ENCODE results near the gene YJEFN3.

Gene YJEFN3

GRCh38 chr19:19542507-19542906 lies 13.8 kb downstream of the YJEFN3 start:
- Histone ChIP-seq H3K27ac (ENCODE audit: low read depth, low read length) (no peak overlapping the region), H3K79me2 (ENCODE audit: insufficient read depth, low read length) (no peaks in the 10 kb centered on the region), H3K9ac (ENCODE audit: low read length) (no peak overlapping the region), H3K4me2 (ENCODE audit: low read depth, low read length, poor library complexity, severe bottlenecking) (no peak overlapping the region), H3K27me3 (ENCODE audit: low read length) (no peaks in the 10 kb centered on the region), H3K9me3 (ENCODE audit: insufficient read depth, low read length) (no peaks in the 10 kb centered on the region), H3F3A (ENCODE audit: insufficient read depth) (no peaks in the 10 kb centered on the region), H2AFZ (ENCODE audit: low read depth, low read length, severe bottlenecking) (no peak overlapping the region), H4K20me1 (ENCODE audit: low read depth, low read length) (no peaks in the 10 kb centered on the region), H3K9me2 (replicated peaks; ENCODE audit: insufficient read depth, low read length) (no peaks in the 10 kb centered on the region), H3K36me3 (ENCODE audit: low read length) (no peaks in the 10 kb centered on the region), H3K4me3 (ENCODE audit: insufficient read depth, low read length, poor library complexity, severe bottlenecking) (no peak overlapping the region)
- TF ChIP-seq EZH2phosphoT487 (conservative IDR thresholded peaks at IDR 0.05; ENCODE audit: low read length) (no peak), CTCF (IDR thresholded peaks at IDR 0.05; ENCODE audit: insufficient read depth, low read length, poor library complexity, severe bottlenecking) (no peak)

GRCh38 chr19:19543101-19543500 lies 14.4 kb downstream of the YJEFN3 start:
- no peaks in the 10 kb centered on the region for H3K27me3 ChIP-seq (ENCODE audit: low read length)
- H2AFZ ChIP-seq (ENCODE audit: low read depth, low read length, severe bottlenecking), result no peak overlapping the region
- no peaks in the 10 kb centered on the region for H3K9me3 ChIP-seq (ENCODE audit: insufficient read depth, low read length)
- H3K9me2 ChIP-seq (replicated peaks; ENCODE audit: insufficient read depth, low read length), result no peaks in the 10 kb centered on the region
- no peaks in the 10 kb centered on the region for H3F3A ChIP-seq (ENCODE audit: insufficient read depth)
- no peak overlapping the region for H3K9ac ChIP-seq (ENCODE audit: low read length)
- no peak overlapping the region for H3K27ac ChIP-seq (ENCODE audit: low read depth, low read length)
- no peaks in the 10 kb centered on the region for H4K20me1 ChIP-seq (ENCODE audit: low read depth, low read length)
- H3K4me2 ChIP-seq (ENCODE audit: low read depth, low read length, poor library complexity, severe bottlenecking), result no peak overlapping the region
- H3K36me3 ChIP-seq (ENCODE audit: low read length), result no peaks in the 10 kb centered on the region
- H3K4me3 ChIP-seq (ENCODE audit: insufficient read depth, low read length, poor library complexity, severe bottlenecking), result no peak overlapping the region
- TF ChIP-seq EZH2phosphoT487 (conservative IDR thresholded peaks at IDR 0.05; ENCODE audit: low read length) (no peak), CTCF (IDR thresholded peaks at IDR 0.05; ENCODE audit: insufficient read depth, low read length, poor library complexity, severe bottlenecking) (no peak)
- H3K79me2 ChIP-seq (ENCODE audit: insufficient read depth, low read length), result no peaks in the 10 kb centered on the region

GRCh38 chr19:19543640-19544039 lies 14.9 kb downstream of the YJEFN3 start:
- Histone ChIP-seq H4K20me1 (ENCODE audit: low read depth, low read length) (no peaks in the 10 kb centered on the region), H3K9me3 (ENCODE audit: insufficient read depth, low read length) (no peaks in the 10 kb centered on the region), H3K9me2 (replicated peaks; ENCODE audit: insufficient read depth, low read length) (no peaks in the 10 kb centered on the region), H3K4me3 (ENCODE audit: insufficient read depth, low read length, poor library complexity, severe bottlenecking) (no peak overlapping the region), H3K36me3 (ENCODE audit: low read length) (no peaks in the 10 kb centered on the region), H3K27me3 (ENCODE audit: low read length) (no peaks in the 10 kb centered on the region), H3K4me2 (ENCODE audit: low read depth, low read length, poor library complexity, severe bottlenecking) (no peak overlapping the region), H3K27ac (ENCODE audit: low read depth, low read length) (no peak overlapping the region), H3K79me2 (ENCODE audit: insufficient read depth, low read length) (no peaks in the 10 kb centered on the region), H3F3A (ENCODE audit: insufficient read depth) (no peaks in the 10 kb centered on the region), H2AFZ (ENCODE audit: low read depth, low read length, severe bottlenecking) (no peak overlapping the region), H3K9ac (ENCODE audit: low read length) (no peak overlapping the region)
- TF ChIP-seq CTCF (IDR thresholded peaks at IDR 0.05; ENCODE audit: insufficient read depth, low read length, poor library complexity, severe bottlenecking) (no peak), EZH2phosphoT487 (conservative IDR thresholded peaks at IDR 0.05; ENCODE audit: low read length) (no peak)
